Caco-2 (cell line): ENCODE measurements around the gene PAK6. TPM values are rescaled to one million over a fixed set of nuclear protein-coding genes. Genes with fewer than 3 reads are reported as not detected.

ENCODE experiments used
- BruUV-seq: library from RNA; stranded (reverse); fragments of 400-500 nt; replicated peaks from 2 replicates; lab custom pipeline; 2021; lab: Mats Ljungman, UMichigan
- CTCF ChIA-PET: fragments of 300-600 bp; sonication (Branson Sonifier 250); formaldehyde crosslinking; loops from one replicate; lab custom pipeline; 2022; ENCODE audit warnings: antibody characterized with exemption; lab: Charles Lee
- POLR2A ChIA-PET: fragments of 300-600 bp; sonication (Branson Sonifier 250); formaldehyde crosslinking; loops from one replicate; lab custom pipeline; 2022; ENCODE audit warnings: antibody characterized with exemption; lab: Charles Lee
- DNase-seq, 2 experiments: peaks; one replicate each; pipeline versions ENCODE4 v3.0.0 to v3.0.0-alpha.2; 2020 to 2022
- H3K27me3 ChIP-seq: replicated peaks from 2 replicates; pipeline ENCODE4 v1.6.0; 2011; ENCODE audit warnings: low read length; ENCODE audit not compliant: control insufficient read depth, insufficient read depth
- H3K36me3 ChIP-seq: 2 replicates; pipeline ENCODE4 v1.5.1; 2011; ENCODE audit warnings: low read length; ENCODE audit not compliant: control insufficient read depth, insufficient read depth
- H3K4me1 ChIP-seq: fragments of 250-450 bp; sonication (Bioruptor Pico); 2 replicates; pipeline ENCODE4 v1.5.1; 2020; ENCODE audit warnings: mild to moderate bottlenecking
- H3K4me3 ChIP-seq: 2 replicates; pipeline ENCODE4 v1.5.1; 2011; ENCODE audit warnings: low read depth, mild to moderate bottlenecking, control low read depth, low read length
- H3K9me3 ChIP-seq: fragments of 250-450 bp; sonication (Bioruptor Pico); 2 replicates; pipeline ENCODE4 v1.5.1; 2020; ENCODE audit warnings: mild to moderate bottlenecking, moderate library complexity
- H3K27ac Mint-ChIP-seq: one replicate; pipeline ENCODE4 v1.8.0; 2022; ENCODE audit warnings: mixed read lengths; ENCODE audit not compliant: unreplicated experiment
- H3K27me3 Mint-ChIP-seq: one replicate; pipeline ENCODE4 v1.8.0; 2022; ENCODE audit warnings: mixed read lengths; ENCODE audit not compliant: insufficient read depth, unreplicated experiment
- H3K36me3 Mint-ChIP-seq: one replicate; pipeline ENCODE4 v1.8.0; 2022; ENCODE audit warnings: mild to moderate bottlenecking, mixed read lengths; ENCODE audit not compliant: insufficient read depth, unreplicated experiment
- H3K4me1 Mint-ChIP-seq: one replicate; pipeline ENCODE4 v1.8.0; 2022; ENCODE audit warnings: low read depth, mixed read lengths; ENCODE audit not compliant: unreplicated experiment
- H3K4me3 Mint-ChIP-seq: one replicate; pipeline ENCODE4 v1.8.0; 2022; ENCODE audit warnings: mild to moderate bottlenecking, moderate library complexity, mixed read lengths; ENCODE audit not compliant: unreplicated experiment
- H3K9me3 Mint-ChIP-seq: one replicate; pipeline ENCODE4 v1.8.0; 2022; ENCODE audit warnings: mixed read lengths; ENCODE audit not compliant: unreplicated experiment
- intact Hi-C: fragments of 100-400 bp; cut with micrococcal nuclease; formaldehyde crosslinking; loops from one replicate; pipeline ENCODE4 v1.10.0; 2022; ENCODE audit not compliant: unreplicated experiment
- total RNA-seq: library from RNA; stranded (reverse); gene quantifications from 2 replicates; pipeline ENCODE4 v1.2.3, GENCODE V29; 2022
- TF ChIP-seq, protein P1 (sequence below), 2 experiments: fragments of 200-600 bp in 1 of 2; IDR thresholded peaks; 1 replicate in 1 of 2; 2 replicates in 1 of 2; pipeline versions ENCODE4 v1.5.1 to v1.8.0; 2011 to 2022; ENCODE audit warnings: antibody characterized with exemption in 1 of 2, control low read depth in 1 of 2, inconsistent platforms in 1 of 2, low read depth in 1 of 2, low read length in 1 of 2, mild to moderate bottlenecking in 1 of 2, moderate library complexity in 1 of 2; ENCODE audit not compliant: insufficient read depth in 1 of 2, severe bottlenecking in 1 of 2, unreplicated experiment in 1 of 2

Gene PAK6
- total RNA-seq, 1 experiment from 2014 or later, result 20.7 TPM

GRCh38 chr15:40310001-40310959 is 71.4 kb downstream of the PAK6 start:
- H3K27ac Mint-ChIP-seq, result no peak overlapping the region
- no peaks in the 10 kb centered on the region for H3K27me3 ChIP-seq
- peak; percentile 57 to 75 for DNase-seq
- H3K4me3 ChIP-seq, result no peak overlapping the region
- no TSS peak for BruUV-seq
- CTCF ChIA-PET, result interaction anchor here (0.9 to 4.2 kb wide), 9 partner anchors 9 to 35 kb away, joined by 3 to 34 read pairs (median 6); partner anchors contain the start of gene INAFM2
- no peaks in the 10 kb centered on the region for H3K36me3 ChIP-seq
- intact Hi-C loops, result loop anchor here (1.0 kb wide), 2 partner anchors 10 to 31 kb away; no protein-coding TSS in a partner anchor
- H3K4me1 Mint-ChIP-seq, result no peaks in the 10 kb centered on the region
- H3K36me3 Mint-ChIP-seq, result no peaks in the 10 kb centered on the region
- no peaks in the 10 kb centered on the region for H3K9me3 ChIP-seq
- H3K27me3 Mint-ChIP-seq, result peaks cover 3% of the 10 kb centered on the region
- POLR2A ChIA-PET, result no interaction called here
- no peaks in the 10 kb centered on the region for H3K9me3 Mint-ChIP-seq
- no peaks in the 10 kb centered on the region for H3K4me1 ChIP-seq
- no peak overlapping the region for H3K4me3 Mint-ChIP-seq
- TF ChIP-seq, protein P1, sequence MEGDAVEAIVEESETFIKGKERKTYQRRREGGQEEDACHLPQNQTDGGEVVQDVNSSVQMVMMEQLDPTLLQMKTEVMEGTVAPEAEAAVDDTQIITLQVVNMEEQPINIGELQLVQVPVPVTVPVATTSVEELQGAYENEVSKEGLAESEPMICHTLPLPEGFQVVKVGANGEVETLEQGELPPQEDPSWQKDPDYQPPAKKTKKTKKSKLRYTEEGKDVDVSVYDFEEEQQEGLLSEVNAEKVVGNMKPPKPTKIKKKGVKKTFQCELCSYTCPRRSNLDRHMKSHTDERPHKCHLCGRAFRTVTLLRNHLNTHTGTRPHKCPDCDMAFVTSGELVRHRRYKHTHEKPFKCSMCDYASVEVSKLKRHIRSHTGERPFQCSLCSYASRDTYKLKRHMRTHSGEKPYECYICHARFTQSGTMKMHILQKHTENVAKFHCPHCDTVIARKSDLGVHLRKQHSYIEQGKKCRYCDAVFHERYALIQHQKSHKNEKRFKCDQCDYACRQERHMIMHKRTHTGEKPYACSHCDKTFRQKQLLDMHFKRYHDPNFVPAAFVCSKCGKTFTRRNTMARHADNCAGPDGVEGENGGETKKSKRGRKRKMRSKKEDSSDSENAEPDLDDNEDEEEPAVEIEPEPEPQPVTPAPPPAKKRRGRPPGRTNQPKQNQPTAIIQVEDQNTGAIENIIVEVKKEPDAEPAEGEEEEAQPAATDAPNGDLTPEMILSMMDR (IDR thresholded peaks at IDR 0.05; ENCODE audit: insufficient read depth in 1 of 2, low read depth in 1 of 2, low read length in 1 of 2, severe bottlenecking in 1 of 2, unreplicated experiment in 1 of 2), result peak; percentile 72 to 74

DNA sequence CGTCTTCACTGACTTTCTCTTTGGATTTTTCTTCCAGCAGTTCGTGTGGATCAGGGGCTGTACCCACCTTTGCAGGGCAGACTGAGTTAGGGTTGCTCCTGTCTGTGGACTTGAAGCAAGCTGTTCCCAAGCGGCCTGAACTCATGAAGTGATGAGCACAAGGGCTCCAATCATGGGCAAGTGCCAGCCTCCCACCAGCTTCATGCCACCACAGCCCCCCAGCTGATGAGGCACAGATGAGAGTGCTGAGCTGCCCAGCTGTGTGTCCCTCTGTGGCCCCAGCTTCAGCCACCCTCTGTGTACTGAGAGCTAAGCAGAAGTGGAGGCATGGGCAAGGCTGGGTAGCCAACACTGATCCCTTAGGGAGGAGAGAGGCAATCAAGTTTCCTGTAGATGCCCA is 72.1 kb downstream of the PAK6 start:
- no peak for DNase-seq
- H3K36me3 ChIP-seq, result no peaks in the 10 kb centered on the region
- Mint-ChIP-seq H3K27ac (no peak overlapping the region), H3K36me3 (no peaks in the 10 kb centered on the region), H3K9me3 (no peaks in the 10 kb centered on the region), H3K27me3 (peaks cover 9% of the 10 kb centered on the region), H3K4me1 (no peaks in the 10 kb centered on the region), H3K4me3 (no peak overlapping the region)
- no peaks in the 10 kb centered on the region for H3K9me3 ChIP-seq
- H3K4me1 ChIP-seq, result no peaks in the 10 kb centered on the region
- no TSS peak for BruUV-seq
- POLR2A ChIA-PET, result no interaction called here
- CTCF ChIA-PET, result interaction anchor here (0.9 to 4.2 kb wide), 4 partner anchors 22 to 111 kb away, joined by 4 to 34 read pairs (median 6); no protein-coding TSS in a partner anchor
- no peak overlapping the region for H3K4me3 ChIP-seq
- intact Hi-C loops, result loop anchor here (1.0 kb wide), 2 partner anchors 9 to 32 kb away; no protein-coding TSS in a partner anchor
- H3K27me3 ChIP-seq, result no peaks in the 10 kb centered on the region
- TF ChIP-seq, protein P1 (IDR thresholded peaks at IDR 0.05; ENCODE audit: insufficient read depth in 1 of 2, low read depth in 1 of 2, low read length in 1 of 2, severe bottlenecking in 1 of 2, unreplicated experiment in 1 of 2), result no peak

GRCh38 chr15:40312370-40313158 is 73.7 kb downstream of the PAK6 start:
- no peaks in the 10 kb centered on the region for H3K27me3 ChIP-seq
- no peaks in the 10 kb centered on the region for H3K9me3 ChIP-seq
- H3K4me1 ChIP-seq, result no peaks in the 10 kb centered on the region
- H3K4me3 ChIP-seq, result no peak overlapping the region
- BruUV-seq, result no TSS peak
- no peaks in the 10 kb centered on the region for H3K9me3 Mint-ChIP-seq
- no peak overlapping the region for H3K27ac Mint-ChIP-seq
- no peak for DNase-seq
- H3K4me3 Mint-ChIP-seq, result no peak overlapping the region
- H3K27me3 Mint-ChIP-seq, result peaks cover 12% of the 10 kb centered on the region
- TF ChIP-seq, protein P1 (IDR thresholded peaks at IDR 0.05; ENCODE audit: insufficient read depth in 1 of 2, low read depth in 1 of 2, low read length in 1 of 2, severe bottlenecking in 1 of 2, unreplicated experiment in 1 of 2), result no peak
- no peaks in the 10 kb centered on the region for H3K36me3 Mint-ChIP-seq
- H3K4me1 Mint-ChIP-seq, result no peaks in the 10 kb centered on the region
- CTCF ChIA-PET, result interaction anchor here (1.3 kb wide), 1 partner anchor 25 kb away, joined by 5 read pairs; no protein-coding TSS in a partner anchor
- no peaks in the 10 kb centered on the region for H3K36me3 ChIP-seq
- intact Hi-C loops, result no loop called here
- POLR2A ChIA-PET, result no interaction called here
